Measurements from ENCODE around the gene SLC37A1. TPM values are rescaled to one million over a fixed set of nuclear protein-coding genes. Genes with fewer than 3 reads are reported as not detected.
A peak's percentile ranks its signal among the peaks of the same experiment; 100 is the strongest.
"Not testable (repeated sequence)": the region's sequence is repeated elsewhere in the genome, so short reads cannot be mapped to it uniquely, and the experiment has no call there.

SLC37A1 gene
- 10 to 100 TPM; 21.0 to 24.0 TPM for total RNA-seq
- total RNA-seq = 18.3 to 20.0 reads per million in 2 donors

DNA sequence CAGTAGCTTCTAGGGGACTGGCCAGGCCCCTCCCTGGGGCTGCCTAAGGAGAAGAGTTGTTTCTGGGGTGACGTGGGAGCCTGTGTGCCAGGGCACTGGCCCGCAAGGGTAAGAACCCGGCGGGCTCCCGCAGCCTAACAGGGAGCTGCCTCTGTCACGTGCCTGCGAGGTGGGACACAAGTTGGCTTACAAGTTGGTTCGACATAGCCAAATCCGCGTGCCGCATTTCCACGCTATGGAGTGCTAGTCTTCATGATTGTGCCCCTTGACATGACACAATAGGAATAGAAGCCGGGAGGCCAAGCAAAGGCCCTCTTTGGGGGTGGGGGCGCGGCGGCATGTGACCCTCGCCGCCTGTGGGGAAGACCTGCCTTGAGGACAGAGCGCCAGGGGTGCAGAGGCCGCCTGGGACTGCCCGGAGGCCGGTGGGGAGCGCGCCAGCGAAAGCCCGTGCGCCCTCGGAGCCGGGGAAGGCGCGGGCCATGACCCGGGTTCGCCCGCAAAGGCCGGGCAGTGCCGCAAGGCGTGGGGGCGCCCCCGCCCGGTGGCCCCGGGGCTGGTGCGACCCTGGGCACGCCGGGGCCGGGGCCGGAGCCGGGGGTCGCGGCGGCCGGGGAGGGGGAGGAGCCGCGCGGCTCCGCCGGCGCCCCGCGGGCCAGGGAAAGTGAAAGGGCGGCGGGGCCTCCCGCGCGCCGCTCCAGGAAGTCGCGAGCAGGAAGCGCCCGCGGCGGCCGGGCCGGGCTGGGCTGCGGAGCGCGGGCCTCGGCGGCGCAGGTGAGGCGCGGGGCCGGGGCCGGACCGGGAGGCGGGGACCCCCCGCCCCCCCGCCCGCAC, at the start of gene SLC37A1:
Gene SLC37A1, plus strand, starts transcription at position 702 of the 834 bp plus-strand sequence. CDS start 4,603 bp downstream, outside the sequence.
- H3K36me3 Mint-ChIP-seq (ENCODE audit: low read depth) = peaks cover 3% of the 10 kb centered on the region
- H3K9me3 ChIP-seq (ENCODE audit: control insufficient read depth, low read length, poor library complexity, severe bottlenecking) = no peaks in the 10 kb centered on the region
- peak; percentile 70 for ATAC-seq
- DNase-seq = peak; percentile 32 to 46 (median 35)
- peak within 1 kb of the TSS; percentile 84 for H3K27ac Mint-ChIP-seq
- peaks cover 29% of the 10 kb centered on the region for H3K4me1 Mint-ChIP-seq
- H3K27me3 Mint-ChIP-seq = no peaks in the 10 kb centered on the region
- peak within 1 kb of the TSS; percentile 90 for H3K4me3 Mint-ChIP-seq

GRCh38 chr21:42463861-42464515, 49.7 kb upstream of the SLC37A1 start:
- no peaks in the 10 kb centered on the region for H3K9me3 ChIP-seq (ENCODE audit: control insufficient read depth, low read length, poor library complexity, severe bottlenecking)
- Mint-ChIP-seq H3K27ac (peak overlapping the region; percentile 95), H3K27me3 (no peaks in the 10 kb centered on the region), H3K36me3 (ENCODE audit: low read depth) (no peaks in the 10 kb centered on the region), H3K4me3 (peak overlapping the region; percentile 54), H3K4me1 (peaks cover 53% of the 10 kb centered on the region)
- ATAC-seq (peak; percentile 76), DNase-seq (peak; percentile 42 to 58 (median 54))

GRCh38 chr21:42465008-42465802, 48.4 kb upstream of the SLC37A1 start:
- no peaks in the 10 kb centered on the region for H3K27me3 Mint-ChIP-seq
- H3K4me3 Mint-ChIP-seq = peak overlapping the region; percentile 74
- no peaks in the 10 kb centered on the region for H3K36me3 Mint-ChIP-seq (ENCODE audit: low read depth)
- peaks cover 51% of the 10 kb centered on the region for H3K4me1 Mint-ChIP-seq
- ATAC-seq = peak; percentile 29
- no peak for DNase-seq
- no peaks in the 10 kb centered on the region for H3K9me3 ChIP-seq (ENCODE audit: control insufficient read depth, low read length, poor library complexity, severe bottlenecking)
- peak overlapping the region; percentile 95 for H3K27ac Mint-ChIP-seq

DNA sequence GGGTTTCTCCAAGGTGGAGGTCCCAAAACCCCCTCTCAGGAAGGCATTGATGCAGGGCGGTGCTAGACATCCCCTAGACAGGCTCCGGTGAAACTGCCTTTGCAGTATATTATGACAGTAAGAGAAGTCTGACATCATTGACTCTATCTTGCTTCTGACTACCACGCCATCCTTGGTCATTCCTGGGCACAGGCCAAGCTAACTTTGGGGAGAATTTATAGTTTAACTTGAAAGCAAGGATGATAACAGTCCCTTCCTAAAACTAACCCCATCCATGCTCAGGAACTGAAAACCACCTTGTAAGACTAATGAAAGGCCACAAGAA, 47.9 kb upstream of the SLC37A1 start:
- Mint-ChIP-seq H3K4me1 (peaks cover 45% of the 10 kb centered on the region), H3K27ac (peak overlapping the region; percentile 95), H3K36me3 (ENCODE audit: low read depth) (no peaks in the 10 kb centered on the region), H3K4me3 (peak overlapping the region; percentile 74), H3K27me3 (no peaks in the 10 kb centered on the region)
- no peaks in the 10 kb centered on the region for H3K9me3 ChIP-seq (ENCODE audit: control insufficient read depth, low read length, poor library complexity, severe bottlenecking)
- ATAC-seq (no peak), DNase-seq (no peak)

DNA sequence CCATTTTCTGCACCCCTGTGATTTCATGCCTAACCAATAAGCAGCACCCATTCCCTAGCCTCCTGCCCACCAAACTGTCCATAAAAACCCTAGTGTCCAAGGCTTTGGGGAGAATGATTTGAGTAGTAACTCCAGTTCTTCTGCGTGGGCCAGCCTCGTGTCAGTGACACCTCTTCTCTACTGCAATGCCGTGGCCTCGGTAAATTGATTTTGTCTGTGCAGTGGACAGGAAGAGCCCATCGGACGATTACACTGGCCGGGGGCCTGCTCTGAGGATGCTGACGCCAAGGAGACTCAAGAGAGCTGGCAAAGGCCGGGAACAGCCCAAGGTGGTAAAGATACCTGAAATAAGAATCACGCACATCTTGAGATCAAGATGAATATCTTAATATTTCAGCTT, 47.0 kb upstream of the SLC37A1 start:
- Mint-ChIP-seq H3K4me1 (peaks cover 38% of the 10 kb centered on the region), H3K4me3 (no peak overlapping the region), H3K27ac (no peak overlapping the region), H3K27me3 (peaks cover 5% of the 10 kb centered on the region), H3K36me3 (ENCODE audit: low read depth) (no peaks in the 10 kb centered on the region)
- ATAC-seq (no peak), DNase-seq (no peak)
- H3K9me3 ChIP-seq (ENCODE audit: control insufficient read depth, low read length, poor library complexity, severe bottlenecking) = no peaks in the 10 kb centered on the region

DNA sequence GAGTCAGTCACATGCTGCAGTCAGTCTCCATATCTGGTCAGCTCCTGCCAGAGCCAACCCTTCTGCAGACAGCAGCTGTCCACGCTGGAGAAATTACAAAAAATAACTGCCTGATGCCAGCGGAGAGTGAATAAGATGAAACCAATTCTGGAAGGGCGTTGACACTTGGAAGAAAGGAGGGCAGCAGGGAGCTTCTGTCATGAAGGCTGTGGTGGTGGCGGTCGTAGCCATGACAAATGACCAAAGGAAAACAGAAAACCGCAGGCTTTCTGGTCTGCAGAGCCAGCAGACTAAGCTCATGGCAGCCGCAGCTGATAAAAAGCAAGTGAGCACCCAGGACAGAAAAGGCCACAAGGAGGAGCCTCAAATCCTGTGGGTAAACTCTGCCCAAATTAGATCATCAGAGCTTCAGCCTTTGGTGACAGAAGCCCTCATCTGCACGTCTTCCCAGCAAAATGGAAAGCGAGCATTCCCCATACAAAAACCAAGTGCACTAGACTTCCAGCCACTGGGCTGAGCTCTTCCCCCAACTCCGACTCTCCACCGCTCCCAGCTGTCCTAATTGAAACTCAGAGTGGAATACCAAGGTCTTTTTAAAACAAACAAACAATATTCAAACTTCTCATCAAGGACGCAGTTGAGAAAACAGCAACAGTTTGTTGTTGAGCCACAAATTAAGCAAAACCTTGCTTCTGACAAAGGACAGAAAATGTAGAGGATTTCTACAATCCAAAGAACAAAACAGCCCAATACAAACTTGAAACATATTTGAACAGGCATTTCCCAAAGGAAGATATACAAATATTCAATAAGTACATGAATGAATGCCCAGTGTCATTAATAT, 46.3 kb upstream of the SLC37A1 start:
- H3K27ac Mint-ChIP-seq = peak overlapping the region; percentile 37
- no peaks in the 10 kb centered on the region for H3K36me3 Mint-ChIP-seq (ENCODE audit: low read depth)
- peaks cover 36% of the 10 kb centered on the region for H3K4me1 Mint-ChIP-seq
- ATAC-seq (no peak), DNase-seq (no peak)
- H3K27me3 Mint-ChIP-seq = peaks cover 10% of the 10 kb centered on the region
- no peaks in the 10 kb centered on the region for H3K9me3 ChIP-seq (ENCODE audit: control insufficient read depth, low read length, poor library complexity, severe bottlenecking)
- no peak overlapping the region for H3K4me3 Mint-ChIP-seq

- Mint-ChIP-seq H3K4me3 (no peak overlapping the region), H3K36me3 (ENCODE audit: low read depth) (no peaks in the 10 kb centered on the region), H3K27me3 (peaks cover 10% of the 10 kb centered on the region), H3K27ac (no peak overlapping the region), H3K4me1 (peaks cover 29% of the 10 kb centered on the region)
- ATAC-seq (no peak), DNase-seq (no peak)
- H3K9me3 ChIP-seq (ENCODE audit: control insufficient read depth, low read length, poor library complexity, severe bottlenecking) = no peaks in the 10 kb centered on the region
Measured at GRCh38 chr21:42468491-42469131, 45.0 kb upstream of the SLC37A1 start.

DNA sequence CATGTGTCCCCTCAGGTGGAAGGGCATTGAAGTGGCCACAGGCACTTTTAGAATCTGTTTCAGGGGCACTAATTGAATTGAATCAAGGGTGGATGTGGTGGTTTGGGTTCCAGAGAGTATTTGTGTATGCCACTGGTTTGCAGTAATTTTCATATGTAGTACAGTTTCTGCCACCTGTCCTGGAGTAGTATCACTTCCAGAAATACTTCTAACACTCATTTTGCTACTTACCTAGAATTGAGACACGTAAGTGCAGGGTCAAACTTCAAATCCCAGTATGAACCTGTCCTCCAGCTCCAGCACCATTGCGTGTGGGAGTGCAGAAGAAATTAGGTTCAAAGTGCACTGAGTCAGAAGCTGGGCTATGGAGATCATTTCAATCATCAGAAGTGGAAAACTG, 44.4 kb upstream of the SLC37A1 start:
- Mint-ChIP-seq H3K27ac (no peak overlapping the region), H3K36me3 (ENCODE audit: low read depth) (peaks cover under 1% of the 10 kb centered on the region), H3K4me1 (peaks cover 24% of the 10 kb centered on the region), H3K4me3 (no peak overlapping the region), H3K27me3 (peaks cover 17% of the 10 kb centered on the region)
- ATAC-seq (no peak), DNase-seq (no peak)
- H3K9me3 ChIP-seq (ENCODE audit: control insufficient read depth, low read length, poor library complexity, severe bottlenecking) = no peaks in the 10 kb centered on the region

DNA sequence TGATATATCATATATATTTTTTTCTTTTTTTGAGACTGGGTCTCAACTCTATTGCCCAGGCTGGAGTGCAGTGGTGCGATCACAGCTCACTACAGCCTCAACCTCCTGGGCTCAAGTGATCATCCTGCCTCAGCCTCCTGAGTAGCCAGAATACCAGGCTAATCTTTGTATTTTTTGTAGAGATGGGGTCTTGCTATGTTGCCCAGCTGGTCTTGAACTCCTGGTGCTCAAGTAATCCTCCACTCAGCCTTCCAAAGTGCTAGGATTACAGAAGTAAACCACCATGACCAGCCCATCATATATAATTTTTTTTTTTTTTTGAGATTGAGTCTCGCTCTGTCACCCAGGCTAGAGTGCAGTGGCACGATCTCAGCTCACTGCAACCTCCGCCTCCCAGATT, 43.9 kb upstream of the SLC37A1 start:
- H3K4me3 Mint-ChIP-seq; H3K9me3 ChIP-seq (ENCODE audit: control insufficient read depth, low read length, poor library complexity, severe bottlenecking); ATAC-seq; DNase-seq; H3K36me3 Mint-ChIP-seq (ENCODE audit: low read depth); H3K27ac Mint-ChIP-seq: not testable (repeated sequence)
- H3K4me1 Mint-ChIP-seq = peaks cover 27% of the 10 kb centered on the region
- peaks cover 21% of the 10 kb centered on the region for H3K27me3 Mint-ChIP-seq

DNA sequence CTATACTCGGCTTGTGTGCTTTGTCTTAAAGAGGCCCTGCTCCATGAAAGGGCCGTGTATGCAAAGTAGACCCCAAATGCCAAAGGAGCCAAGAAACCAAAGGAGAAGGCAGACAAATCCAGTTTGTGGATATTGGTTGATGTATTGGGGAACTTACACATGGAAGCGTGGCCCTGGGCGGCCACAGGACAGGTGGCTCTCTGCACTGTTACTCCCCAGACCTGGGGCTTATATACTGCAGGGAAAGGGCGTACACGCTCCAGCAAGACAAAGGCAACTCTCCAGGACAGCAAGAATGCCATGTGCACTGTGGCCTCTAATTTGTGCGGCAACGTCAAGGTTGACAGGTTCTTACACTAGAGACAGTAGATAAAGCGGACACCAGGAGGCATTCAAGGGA, 42.4 kb upstream of the SLC37A1 start:
- ATAC-seq (no peak), DNase-seq (no peak)
- Mint-ChIP-seq H3K27me3 (peaks cover 22% of the 10 kb centered on the region), H3K4me1 (peaks cover 16% of the 10 kb centered on the region), H3K4me3 (no peak overlapping the region), H3K27ac (peak overlapping the region; percentile 43), H3K36me3 (ENCODE audit: low read depth) (peaks cover 3% of the 10 kb centered on the region)
- H3K9me3 ChIP-seq (ENCODE audit: control insufficient read depth, low read length, poor library complexity, severe bottlenecking) = no peaks in the 10 kb centered on the region

GRCh38 chr21:42471716-42472330, 41.8 kb upstream of the SLC37A1 start:
- Mint-ChIP-seq H3K27me3 (peaks cover 22% of the 10 kb centered on the region), H3K36me3 (ENCODE audit: low read depth) (peaks cover 3% of the 10 kb centered on the region), H3K4me3 (no peak overlapping the region), H3K27ac (peak overlapping the region; percentile 43), H3K4me1 (peaks cover 16% of the 10 kb centered on the region)
- no peak for ATAC-seq
- no peaks in the 10 kb centered on the region for H3K9me3 ChIP-seq (ENCODE audit: control insufficient read depth, low read length, poor library complexity, severe bottlenecking)
- no peak for DNase-seq

DNA sequence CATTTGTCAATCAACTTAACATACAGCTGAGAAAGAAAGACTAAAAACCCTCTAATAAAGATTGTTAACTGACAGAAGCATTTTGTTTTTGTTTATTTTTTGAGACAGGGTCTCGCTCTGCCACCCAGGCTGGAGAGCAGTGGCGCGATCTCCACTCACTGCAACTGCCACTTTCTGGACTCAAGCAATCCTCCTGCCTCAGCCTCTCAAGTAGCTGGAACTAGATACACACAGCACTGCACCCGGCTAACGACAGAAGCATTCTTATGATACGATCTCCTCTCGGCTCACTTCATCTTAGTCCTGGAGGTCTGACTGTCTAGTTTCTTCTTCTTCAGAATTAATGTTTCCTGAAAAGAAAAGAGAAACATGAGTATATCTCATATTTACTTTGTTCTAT, 41.1 kb upstream of the SLC37A1 start:
- ATAC-seq (no peak), DNase-seq (no peak)
- Mint-ChIP-seq H3K4me3 (no peak overlapping the region), H3K36me3 (ENCODE audit: low read depth) (peaks cover 3% of the 10 kb centered on the region), H3K27me3 (peaks cover 22% of the 10 kb centered on the region), H3K4me1 (peaks cover 11% of the 10 kb centered on the region), H3K27ac (no peak overlapping the region)
- H3K9me3 ChIP-seq (ENCODE audit: control insufficient read depth, low read length, poor library complexity, severe bottlenecking) = no peaks in the 10 kb centered on the region
